K562 (cell line): ENCODE data around the gene PGRMC2. TPM values are rescaled to one million over a fixed set of nuclear protein-coding genes. Genes with fewer than 3 reads are reported as not detected.

ENCODE experiments used
- CBX3 ChIP-seq, 2 experiments: IDR thresholded peaks; 1 replicate in 1 of 2; 2 replicates in 1 of 2; pipeline ENCODE4 v1.6.1; 2012; ENCODE audit warnings: inconsistent platforms in 2 of 2, low read length in 2 of 2, borderline replicate concordance in 1 of 2, control low read depth in 1 of 2
- FOXP1 ChIP-seq: sonication (generic); formaldehyde crosslinking; IDR thresholded peaks from 2 replicates; pipeline ENCODE4 v1.8.0; 2022; ENCODE audit warnings: mild to moderate bottlenecking, missing genetic modification reagents
- SIX5 ChIP-seq, 2 experiments: IDR thresholded peaks; 2 replicates each; pipeline ENCODE4 v1.6.1; 2011; ENCODE audit warnings: low read length in 2 of 2, borderline replicate concordance in 1 of 2, low read depth in 1 of 2, mild to moderate bottlenecking in 1 of 2, moderate library complexity in 1 of 2; ENCODE audit not compliant: insufficient read depth in 1 of 2
- STAT5A ChIP-seq: IDR thresholded peaks from 2 replicates; pipeline ENCODE4 v1.6.1; 2012; ENCODE audit warnings: low read length, inconsistent platforms, borderline replicate concordance
- ZNF197 ChIP-seq: fragments of 200-800 bp; sonication (Bioruptor generic); IDR thresholded peaks from 2 replicates; pipeline ENCODE4 v1.6.1; 2016; ENCODE audit warnings: low read depth, missing genetic modification characterization, missing compliant biosample characterization
- polyA plus RNA-seq, 8 experiments: library from polyadenylated mRNA; depleted of rRNA in 4 of 8; stranded (reverse) in 5 of 8; unstranded in 3 of 8; fragments of >200 nt; fragmentation: Nextera tagmentation in 2 of 8; fragmentation: Illumina TruSeq in 1 of 8; extraction: Ambion mirVana in 2 of 8; extraction: Trizol in 1 of 8; gene quantifications; 2 replicates each; pipeline versions ENCODE4 v1.2.1 to v1.2.3, GENCODE V29; 2011 to 2014; ENCODE audit warnings: inconsistent platforms in 1 of 8, missing spikeins in 1 of 8
- total RNA-seq, 7 experiments: library from RNA; depleted of rRNA in 6 of 7; stranded (reverse); fragments of >200 nt in 6 of 7; fragmentation: Illumina TruSeq in 2 of 7; extraction: Trizol in 2 of 7; gene quantifications; 2 replicates each; pipeline versions ENCODE4 v1.2.1 to v1.2.3, GENCODE V29; 2011 to 2021; ENCODE audit warnings: low replicate concordance in 1 of 7
- TF ChIP-seq, protein P1 (sequence below), 2 experiments: fragments of 450-650 bp; IDR thresholded peaks; 2 replicates each; pipeline ENCODE4 v1.6.1; 2018; ENCODE audit warnings: mild to moderate bottlenecking in 2 of 2, low read depth in 1 of 2; ENCODE audit not compliant: partially characterized antibody in 2 of 2
- TF ChIP-seq, protein P2 (sequence below): sonication (generic); formaldehyde crosslinking; IDR thresholded peaks from 2 replicates; pipeline ENCODE4 v1.8.1; 2023; ENCODE audit warnings: mild to moderate bottlenecking, missing genetic modification reagents

PGRMC2 gene
- total and polyA plus RNA-seq, 9 of the 15 experiments (the other 6 are each of a cell fraction or from before 2014, with no cell fraction given), result 12.4 to 81.3 (median 22.7) TPM

DNA sequence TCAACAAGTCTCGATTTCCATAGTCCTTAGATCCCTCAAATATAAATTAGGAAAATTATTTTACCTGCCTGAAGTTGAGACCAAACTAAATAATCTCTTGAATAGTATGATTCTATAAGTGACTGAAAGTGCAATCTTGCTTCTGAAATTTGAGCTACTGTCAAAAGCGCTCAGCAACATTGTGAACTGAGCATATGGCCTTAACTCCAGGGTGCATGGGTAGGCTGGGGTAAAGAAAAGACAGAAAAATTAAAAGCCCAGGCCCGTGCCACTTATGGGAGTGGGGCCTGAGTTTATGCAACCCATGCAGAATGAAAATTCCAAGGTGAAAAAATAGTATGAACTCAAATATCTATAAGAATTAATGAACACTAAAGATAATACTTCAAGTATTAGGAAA is 9.8 kb downstream of the PGRMC2 start (continued):
- TF ChIP-seq, protein P1, sequence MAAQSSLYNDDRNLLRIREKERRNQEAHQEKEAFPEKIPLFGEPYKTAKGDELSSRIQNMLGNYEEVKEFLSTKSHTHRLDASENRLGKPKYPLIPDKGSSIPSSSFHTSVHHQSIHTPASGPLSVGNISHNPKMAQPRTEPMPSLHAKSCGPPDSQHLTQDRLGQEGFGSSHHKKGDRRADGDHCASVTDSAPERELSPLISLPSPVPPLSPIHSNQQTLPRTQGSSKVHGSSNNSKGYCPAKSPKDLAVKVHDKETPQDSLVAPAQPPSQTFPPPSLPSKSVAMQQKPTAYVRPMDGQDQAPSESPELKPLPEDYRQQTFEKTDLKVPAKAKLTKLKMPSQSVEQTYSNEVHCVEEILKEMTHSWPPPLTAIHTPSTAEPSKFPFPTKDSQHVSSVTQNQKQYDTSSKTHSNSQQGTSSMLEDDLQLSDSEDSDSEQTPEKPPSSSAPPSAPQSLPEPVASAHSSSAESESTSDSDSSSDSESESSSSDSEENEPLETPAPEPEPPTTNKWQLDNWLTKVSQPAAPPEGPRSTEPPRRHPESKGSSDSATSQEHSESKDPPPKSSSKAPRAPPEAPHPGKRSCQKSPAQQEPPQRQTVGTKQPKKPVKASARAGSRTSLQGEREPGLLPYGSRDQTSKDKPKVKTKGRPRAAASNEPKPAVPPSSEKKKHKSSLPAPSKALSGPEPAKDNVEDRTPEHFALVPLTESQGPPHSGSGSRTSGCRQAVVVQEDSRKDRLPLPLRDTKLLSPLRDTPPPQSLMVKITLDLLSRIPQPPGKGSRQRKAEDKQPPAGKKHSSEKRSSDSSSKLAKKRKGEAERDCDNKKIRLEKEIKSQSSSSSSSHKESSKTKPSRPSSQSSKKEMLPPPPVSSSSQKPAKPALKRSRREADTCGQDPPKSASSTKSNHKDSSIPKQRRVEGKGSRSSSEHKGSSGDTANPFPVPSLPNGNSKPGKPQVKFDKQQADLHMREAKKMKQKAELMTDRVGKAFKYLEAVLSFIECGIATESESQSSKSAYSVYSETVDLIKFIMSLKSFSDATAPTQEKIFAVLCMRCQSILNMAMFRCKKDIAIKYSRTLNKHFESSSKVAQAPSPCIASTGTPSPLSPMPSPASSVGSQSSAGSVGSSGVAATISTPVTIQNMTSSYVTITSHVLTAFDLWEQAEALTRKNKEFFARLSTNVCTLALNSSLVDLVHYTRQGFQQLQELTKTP (IDR thresholded peaks at IDR 0.05; ENCODE audit: low read depth in 1 of 2, partially characterized antibody in 2 of 2), result no peak
- no peak for TF ChIP-seq SIX5 (IDR thresholded peaks at IDR 0.05; ENCODE audit: borderline replicate concordance in 1 of 2, insufficient read depth in 1 of 2, low read depth in 1 of 2, low read length in 2 of 2)
- TF ChIP-seq, protein P2, sequence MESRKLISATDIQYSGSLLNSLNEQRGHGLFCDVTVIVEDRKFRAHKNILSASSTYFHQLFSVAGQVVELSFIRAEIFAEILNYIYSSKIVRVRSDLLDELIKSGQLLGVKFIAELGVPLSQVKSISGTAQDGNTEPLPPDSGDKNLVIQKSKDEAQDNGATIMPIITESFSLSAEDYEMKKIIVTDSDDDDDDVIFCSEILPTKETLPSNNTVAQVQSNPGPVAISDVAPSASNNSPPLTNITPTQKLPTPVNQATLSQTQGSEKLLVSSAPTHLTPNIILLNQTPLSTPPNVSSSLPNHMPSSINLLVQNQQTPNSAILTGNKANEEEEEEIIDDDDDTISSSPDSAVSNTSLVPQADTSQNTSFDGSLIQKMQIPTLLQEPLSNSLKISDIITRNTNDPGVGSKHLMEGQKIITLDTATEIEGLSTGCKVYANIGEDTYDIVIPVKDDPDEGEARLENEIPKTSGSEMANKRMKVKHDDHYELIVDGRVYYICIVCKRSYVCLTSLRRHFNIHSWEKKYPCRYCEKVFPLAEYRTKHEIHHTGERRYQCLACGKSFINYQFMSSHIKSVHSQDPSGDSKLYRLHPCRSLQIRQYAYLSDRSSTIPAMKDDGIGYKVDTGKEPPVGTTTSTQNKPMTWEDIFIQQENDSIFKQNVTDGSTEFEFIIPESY (CRISPR knock-in tag), result no peak
- no peak for TF ChIP-seq ZNF197 (CRISPR knock-in tag)
- no peak for TF ChIP-seq CBX3 (IDR thresholded peaks at IDR 0.05; ENCODE audit: borderline replicate concordance in 1 of 2, low read length in 2 of 2)
- no peak for TF ChIP-seq STAT5A
- TF ChIP-seq FOXP1 (CRISPR knock-in tag), result no peak
- TF ChIP-seq, all 486 proteins: peak for 0
